Measurements from ENCODE around the gene SULT4A1. TPM values are rescaled to one million over a fixed set of nuclear protein-coding genes. Genes with fewer than 3 reads are reported as not detected.

The SULT4A1 gene
- total and polyA plus RNA-seq, 2 of the 8 experiments (the other 6 are each of a cell fraction or from before 2014, with no cell fraction given) = 9.1 to 11.8 TPM

- TF ChIP-seq HDAC2 (IDR thresholded peaks at IDR 0.05; ENCODE audit: borderline replicate concordance in 1 of 2, low read depth in 2 of 2, low read length in 2 of 2) = no peak
- no peak for TF ChIP-seq RXRA (IDR thresholded peaks at IDR 0.05; ENCODE audit: insufficient read depth, low read depth, low read length)
- TF ChIP-seq ASH2L (IDR thresholded peaks at IDR 0.05; ENCODE audit: low read length) = no peak
- no peak for TF ChIP-seq RAD21 (IDR thresholded peaks at IDR 0.05 in 1 of 2, conservative IDR thresholded peaks at IDR 0.05 in 1 of 2; ENCODE audit: low read depth in 2 of 2, low read length in 2 of 2)
- no peak for TF ChIP-seq RNF2 (IDR thresholded peaks at IDR 0.05; ENCODE audit: borderline replicate concordance, low read depth, low read length, missing control alignments, poor library complexity, severe bottlenecking)
- no peak for TF ChIP-seq CREB1 (IDR thresholded peaks at IDR 0.05)
- TF ChIP-seq POLR2AphosphoS5 (IDR thresholded peaks at IDR 0.05; ENCODE audit: low read depth, low read length) = no peak
- no peak for TF ChIP-seq CEBPB (IDR thresholded peaks at IDR 0.05; ENCODE audit: low read depth, low read length)
- no peak for TF ChIP-seq CBX5 (IDR thresholded peaks at IDR 0.05; ENCODE audit: low read depth, low read length)
- no peak for TF ChIP-seq SP1 (IDR thresholded peaks at IDR 0.05; ENCODE audit: low read depth, low read length)
Measured at GRCh38 chr22:43854786-43855271, 7.5 kb downstream of the SULT4A1 start (continued).
